GM06990 (cell line): ENCODE data around the gene NFAT5.

Source experiments
- DNase-seq: peaks from one replicate; pipeline ENCODE4 v3.0.0-alpha.2; 2011; ENCODE audit not compliant: insufficient read length; ENCODE audit errors: extremely low read depth
- H3K27me3 ChIP-seq: replicated peaks from 2 replicates; pipeline ENCODE4 v1.6.0; 2011; ENCODE audit warnings: low read length; ENCODE audit not compliant: control insufficient read depth, insufficient read depth
- H3K36me3 ChIP-seq: 2 replicates; pipeline ENCODE4 v1.5.1; 2011; ENCODE audit warnings: low read length; ENCODE audit not compliant: control insufficient read depth, insufficient read depth
- H3K4me3 ChIP-seq: replicated peaks from 2 replicates; pipeline ENCODE4 v1.5.1; 2011; ENCODE audit warnings: low read depth, mild to moderate bottlenecking, control low read depth, low read length
- TF ChIP-seq, protein P1 (sequence below): IDR thresholded peaks from 2 replicates; pipeline ENCODE4 v1.5.1; 2011; ENCODE audit warnings: low read length, control low read depth, mild to moderate bottlenecking, inconsistent platforms; ENCODE audit not compliant: insufficient read depth, poor library complexity, severe bottlenecking

The NFAT5 gene

DNA sequence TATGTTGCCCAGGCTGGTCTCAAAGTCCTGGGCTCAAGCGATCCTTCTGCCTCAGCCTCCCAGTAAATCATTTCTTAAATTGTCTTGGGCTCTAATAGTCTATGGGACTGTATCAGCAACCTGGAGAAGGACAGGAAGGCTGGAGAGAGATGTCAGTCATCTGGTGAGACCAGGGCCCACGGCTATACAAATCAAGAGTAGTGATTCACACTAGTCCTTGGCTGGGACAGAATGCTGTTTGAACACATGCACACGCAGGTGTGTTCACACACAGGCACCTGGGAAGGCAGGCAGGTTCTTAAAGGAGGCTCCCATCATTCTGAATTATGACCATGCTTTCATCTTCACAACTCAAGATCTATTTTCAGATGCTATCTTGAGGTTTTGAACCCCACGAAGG, 146.5 kb downstream of the NFAT5 start:
- Histone ChIP-seq H3K36me3 (peaks cover 9% of the 10 kb centered on the region), H3K27me3 (no peaks in the 10 kb centered on the region), H3K4me3 (no peak overlapping the region)
- no peak for DNase-seq
- TF ChIP-seq, protein P1, sequence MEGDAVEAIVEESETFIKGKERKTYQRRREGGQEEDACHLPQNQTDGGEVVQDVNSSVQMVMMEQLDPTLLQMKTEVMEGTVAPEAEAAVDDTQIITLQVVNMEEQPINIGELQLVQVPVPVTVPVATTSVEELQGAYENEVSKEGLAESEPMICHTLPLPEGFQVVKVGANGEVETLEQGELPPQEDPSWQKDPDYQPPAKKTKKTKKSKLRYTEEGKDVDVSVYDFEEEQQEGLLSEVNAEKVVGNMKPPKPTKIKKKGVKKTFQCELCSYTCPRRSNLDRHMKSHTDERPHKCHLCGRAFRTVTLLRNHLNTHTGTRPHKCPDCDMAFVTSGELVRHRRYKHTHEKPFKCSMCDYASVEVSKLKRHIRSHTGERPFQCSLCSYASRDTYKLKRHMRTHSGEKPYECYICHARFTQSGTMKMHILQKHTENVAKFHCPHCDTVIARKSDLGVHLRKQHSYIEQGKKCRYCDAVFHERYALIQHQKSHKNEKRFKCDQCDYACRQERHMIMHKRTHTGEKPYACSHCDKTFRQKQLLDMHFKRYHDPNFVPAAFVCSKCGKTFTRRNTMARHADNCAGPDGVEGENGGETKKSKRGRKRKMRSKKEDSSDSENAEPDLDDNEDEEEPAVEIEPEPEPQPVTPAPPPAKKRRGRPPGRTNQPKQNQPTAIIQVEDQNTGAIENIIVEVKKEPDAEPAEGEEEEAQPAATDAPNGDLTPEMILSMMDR = no peak

- Histone ChIP-seq H3K27me3 (no peaks in the 10 kb centered on the region), H3K36me3 (peaks cover 8% of the 10 kb centered on the region), H3K4me3 (no peak overlapping the region)
- TF ChIP-seq, protein P1 = no peak
- no peak for DNase-seq
These were observed 147.3 kb downstream of the NFAT5 start for GRCh38 chr16:69712914-69713581.

GRCh38 chr16:69717066-69717465, 151.3 kb downstream of the NFAT5 start:
- H3K27me3 ChIP-seq = no peaks in the 10 kb centered on the region
- H3K4me3 ChIP-seq = no peak overlapping the region
- H3K36me3 ChIP-seq = peaks cover 8% of the 10 kb centered on the region
- TF ChIP-seq, protein P1 = no peak
- no peak for DNase-seq

DNA sequence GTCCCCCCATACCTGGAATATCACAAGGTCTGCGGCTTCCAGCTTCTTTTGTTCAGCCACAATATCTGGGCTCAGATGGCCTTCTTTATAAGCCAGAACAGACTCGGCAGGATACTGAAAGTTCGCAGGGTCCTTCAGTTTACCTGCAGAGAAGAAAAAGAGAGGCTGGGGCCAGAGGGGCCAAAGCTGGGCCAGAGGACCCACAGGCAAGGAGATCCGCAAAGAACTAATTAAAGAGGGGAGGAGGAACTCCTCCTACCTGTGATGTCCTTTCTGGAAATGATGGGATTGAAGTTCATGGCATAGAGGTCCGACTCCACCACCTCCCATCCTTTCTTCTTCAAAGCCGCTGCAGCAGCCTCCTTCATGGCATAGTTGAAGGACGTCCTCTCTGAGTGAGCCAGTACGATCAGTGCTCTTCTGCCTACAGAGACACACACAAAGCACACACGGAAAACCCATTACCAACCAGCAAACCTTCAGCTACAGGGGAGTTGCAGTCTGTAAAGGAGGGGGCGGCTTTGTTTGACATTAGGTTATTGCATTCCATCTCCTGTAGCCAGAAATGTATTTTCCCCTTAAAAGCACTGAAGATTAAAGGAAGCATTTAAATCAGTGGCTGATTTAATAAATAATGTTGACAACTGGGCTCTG, 152.5 kb downstream of the NFAT5 start:
- DNase-seq = no peak
- TF ChIP-seq, protein P1 = no peak
- Histone ChIP-seq H3K36me3 (peaks cover 3% of the 10 kb centered on the region), H3K27me3 (no peaks in the 10 kb centered on the region), H3K4me3 (no peak overlapping the region)

DNA sequence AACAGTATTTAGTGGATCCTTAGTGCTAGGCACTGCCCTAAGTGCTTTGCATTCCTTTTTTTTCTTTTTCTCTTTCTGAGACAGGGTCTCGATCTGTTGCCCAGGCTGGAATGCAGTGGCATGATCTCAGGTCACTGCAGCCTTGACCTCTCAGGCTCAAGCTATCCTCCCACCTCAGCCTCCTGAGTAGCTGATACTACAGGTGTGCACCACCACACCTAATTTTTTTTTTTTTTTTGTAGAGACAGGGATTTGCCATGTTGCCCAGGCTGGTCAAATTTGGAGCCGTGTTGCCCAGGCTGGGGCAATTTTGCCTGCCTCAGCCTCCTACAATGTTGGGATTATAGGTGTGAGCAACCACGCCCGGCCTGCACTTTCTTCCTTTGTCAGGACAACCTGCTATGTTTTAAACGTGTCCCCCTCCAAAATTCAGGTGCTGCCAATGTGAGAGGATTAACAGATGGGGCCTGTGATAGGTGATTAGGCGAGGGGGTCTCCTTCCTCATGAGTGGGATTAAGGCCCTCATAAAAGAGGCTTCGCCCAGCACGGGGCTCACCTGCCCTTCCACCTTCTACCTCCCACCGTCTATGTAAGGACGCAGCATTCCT, 155.2 kb downstream of the NFAT5 start:
- Histone ChIP-seq H3K4me3 (no peak overlapping the region), H3K27me3 (no peaks in the 10 kb centered on the region), H3K36me3 (no peaks in the 10 kb centered on the region; the same call in none of the 2 replicates)
- TF ChIP-seq, protein P1 = no peak
- DNase-seq = no peak
